ENCODE measurements around the gene CASP12.

GRCh38 chr11:104897891-104898684, at the start of gene CASP12:
- TF ChIP-seq EP300 (IDR thresholded peaks at IDR 0.05; ENCODE audit: borderline replicate concordance), result no peak
- no peak for TF ChIP-seq CEBPB (IDR thresholded peaks at IDR 0.05)
- TF ChIP-seq FOXM1 (IDR thresholded peaks at IDR 0.05; ENCODE audit: borderline replicate concordance, low read depth), result no peak
- TF ChIP-seq YY1 (IDR thresholded peaks at IDR 0.05; ENCODE audit: low read depth), result no peak
- no peak for TF ChIP-seq MAX (IDR thresholded peaks at IDR 0.05)
- TF ChIP-seq TAF1 (IDR thresholded peaks at IDR 0.05; ENCODE audit: low read depth), result no peak

Measured in Ishikawa (cell line).